GM12873 (cell line): ENCODE results near the gene LILRA2.
"Not testable (repeated sequence)": the region's sequence is repeated elsewhere in the genome, so short reads cannot be mapped to it uniquely, and the experiment has no call there.

Experiments
- CTCF ChIP-seq: IDR thresholded peaks from 2 replicates; pipeline ENCODE4 v1.5.1; 2012; ENCODE audit warnings: low read depth, mild to moderate bottlenecking, moderate library complexity, low read length, control low read depth; ENCODE audit not compliant: insufficient read depth; ENCODE audit errors: missing control alignments

Gene LILRA2

GRCh38 chr19:54587026-54587425 is 13.4 kb downstream of the LILRA2 start:
- TF ChIP-seq CTCF, result no peak

- not testable (repeated sequence) for TF ChIP-seq CTCF
These were observed 19.9 kb downstream of the LILRA2 start, which contains the start of gene LILRA1 for GRCh38 chr19:54593445-54593844. LILRA1 (plus strand) TSS chr19:54593632; CDS start chr19:54594245, 613 bp downstream.

- TF ChIP-seq CTCF, result no peak
These were observed 21.1 kb downstream of the LILRA2 start for GRCh38 chr19:54594737-54595136.

GRCh38 chr19:54600212-54600611 is 26.6 kb downstream of the LILRA2 start:
- TF ChIP-seq CTCF, result no peak

- TF ChIP-seq CTCF, result no peak
These were observed 32.6 kb downstream of the LILRA2 start for GRCh38 chr19:54606230-54606629.

- TF ChIP-seq CTCF, result no peak
These were observed 33.5 kb downstream of the LILRA2 start for GRCh38 chr19:54606891-54607784.

- TF ChIP-seq CTCF, result no peak
These were observed 34.2 kb downstream of the LILRA2 start for GRCh38 chr19:54607785-54608150.
